RKO (cell line): ENCODE data around the gene ABCA1.

Experiments used
- DNase-seq: peaks from one replicate; pipeline ENCODE4 v3.0.0-alpha.2; 2016; ENCODE audit warnings: low spot score

ABCA1 gene

GRCh38 chr9:104842698-104843097 is 85.3 kb downstream of the ABCA1 start:
- no peak for DNase-seq

- no peak for DNase-seq
Observed at GRCh38 chr9:104841601-104842141, 86.3 kb downstream of the ABCA1 start.

GRCh38 chr9:104838958-104839357 is 89.0 kb downstream of the ABCA1 start:
- DNase-seq, result no peak

DNA sequence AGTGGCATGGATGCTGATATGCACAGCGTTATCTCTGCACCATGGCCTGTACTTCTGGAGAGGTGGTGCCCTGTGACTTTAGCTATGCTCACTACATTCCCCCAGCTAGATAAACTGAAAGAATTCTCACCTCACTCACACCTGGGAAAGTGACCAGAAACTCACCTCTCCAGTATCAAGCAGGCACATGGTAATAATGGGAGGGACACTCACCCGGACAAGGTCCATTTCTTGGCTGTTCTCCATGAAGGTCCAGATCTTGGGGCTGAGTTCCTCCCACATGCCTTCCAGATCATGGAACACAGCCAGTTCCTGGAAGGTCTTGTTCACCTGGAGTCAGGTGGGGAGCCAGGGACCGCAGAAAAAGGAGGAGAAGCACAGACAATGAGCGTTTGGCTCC is 91.2 kb downstream of the ABCA1 start:
- DNase-seq, result no peak

- no peak for DNase-seq
Observed at GRCh38 chr9:104836235-104836634, 91.7 kb downstream of the ABCA1 start.

DNA sequence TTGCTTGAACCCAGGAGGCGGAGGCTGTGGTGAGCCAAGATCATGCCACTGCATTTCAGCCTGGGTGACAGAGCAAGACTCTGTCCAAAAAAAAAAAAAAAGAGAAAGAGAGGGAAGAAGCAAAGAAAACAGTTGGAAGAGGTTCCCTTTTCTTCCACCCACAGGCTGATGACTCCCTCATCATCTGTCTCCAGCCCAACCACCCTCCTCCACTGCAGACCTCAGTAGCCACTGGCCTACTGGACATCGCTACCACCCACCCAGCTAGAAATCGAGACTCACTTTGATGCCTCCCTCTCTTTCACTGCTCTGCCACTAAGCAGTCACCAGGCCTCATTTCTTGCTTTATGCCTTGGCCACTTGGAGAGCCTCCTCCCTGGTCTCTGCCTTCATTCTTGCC is 92.8 kb downstream of the ABCA1 start:
- no peak for DNase-seq

DNA sequence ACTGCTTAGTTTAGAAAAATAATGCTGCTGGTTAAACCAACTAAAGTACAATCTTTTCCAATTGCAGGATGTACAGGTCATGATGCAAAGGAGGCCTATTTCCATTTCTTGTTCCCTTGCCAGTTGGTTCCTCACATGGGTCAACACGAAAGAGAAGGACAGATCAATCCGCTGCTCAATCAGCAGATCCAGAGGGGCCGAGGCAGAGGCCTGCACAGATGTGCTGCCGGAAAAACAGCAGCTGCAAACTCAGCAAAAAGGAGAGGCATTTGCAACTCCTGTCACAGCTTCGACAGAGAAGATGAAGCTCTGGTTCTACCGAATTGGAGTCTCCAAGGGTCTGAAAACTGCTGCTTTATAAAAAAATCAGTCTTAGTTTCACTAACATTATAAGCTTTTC is 94.3 kb downstream of the ABCA1 start:
- no peak for DNase-seq

DNA sequence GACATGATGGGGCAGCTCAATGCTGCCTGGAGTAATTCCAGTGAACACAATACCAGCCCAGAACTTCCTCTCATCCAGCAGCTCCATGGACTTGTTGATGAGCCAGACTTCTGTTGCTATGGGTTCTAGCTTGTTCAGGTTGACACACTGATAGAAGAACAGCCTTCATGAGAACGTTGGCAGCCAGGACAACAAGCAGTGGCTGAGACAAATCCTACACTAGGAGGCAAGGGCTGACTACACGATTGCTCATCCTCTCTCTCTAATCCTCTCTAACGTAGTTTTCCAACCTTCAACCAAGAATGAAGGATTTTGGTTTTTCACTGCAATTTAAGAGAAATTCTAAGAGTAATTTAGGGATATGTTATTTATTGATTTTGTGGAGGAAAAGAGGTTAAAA is 96.3 kb downstream of the ABCA1 start:
- peak; percentile 52 for DNase-seq

DNA sequence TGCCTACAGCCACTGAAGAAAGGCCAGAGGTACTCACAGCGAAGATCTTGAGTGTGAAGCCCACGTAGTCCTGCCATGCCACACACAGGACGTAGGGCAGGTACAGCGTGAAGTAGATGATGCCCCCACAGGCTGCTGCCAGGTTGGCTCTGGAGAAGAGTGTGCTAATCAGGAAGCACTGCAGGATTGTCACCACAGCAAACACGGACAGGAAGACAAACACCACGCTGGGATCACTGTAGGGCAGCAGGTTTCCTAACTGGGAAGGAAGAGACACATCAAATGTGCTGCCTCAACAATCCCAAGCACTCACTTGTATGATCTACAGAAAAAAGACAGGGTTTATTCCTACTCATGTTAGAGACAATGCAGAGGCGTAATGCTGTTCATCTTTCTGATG is 101.0 kb downstream of the ABCA1 start:
- DNase-seq, result no peak

DNA sequence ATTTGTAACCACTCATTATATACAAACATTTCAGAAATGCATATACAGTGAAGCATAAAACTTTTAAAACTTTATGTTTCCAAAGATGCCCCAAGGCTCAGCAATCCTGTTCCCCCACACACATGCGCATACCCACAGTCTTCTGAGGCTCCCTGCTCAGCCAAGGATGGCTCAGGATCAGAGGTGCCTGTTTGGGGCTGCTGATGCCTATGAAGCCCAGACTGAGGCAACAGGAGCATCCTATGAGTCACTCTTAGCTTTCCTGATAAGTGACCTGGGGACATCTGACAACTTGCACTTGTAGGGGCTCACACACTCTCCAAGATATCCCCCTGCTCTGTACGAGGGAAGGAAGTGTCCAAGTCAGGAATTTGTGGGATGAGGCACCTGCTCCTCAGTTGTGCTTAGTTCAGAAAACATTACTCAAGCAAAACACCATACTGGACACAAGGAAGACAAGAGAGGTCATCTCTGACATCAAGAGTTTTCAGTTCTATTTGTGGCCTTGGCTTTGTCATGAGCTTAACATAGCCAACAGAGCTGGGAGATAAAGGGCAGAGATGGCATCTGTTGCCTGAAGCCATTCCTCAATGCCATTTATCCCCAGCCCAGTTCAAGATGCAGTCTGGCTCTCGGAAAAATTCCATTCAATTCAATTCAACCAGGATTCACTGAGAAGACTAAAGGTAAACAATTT is 101.7 kb downstream of the ABCA1 start:
- DNase-seq, result peak; percentile 10

DNA sequence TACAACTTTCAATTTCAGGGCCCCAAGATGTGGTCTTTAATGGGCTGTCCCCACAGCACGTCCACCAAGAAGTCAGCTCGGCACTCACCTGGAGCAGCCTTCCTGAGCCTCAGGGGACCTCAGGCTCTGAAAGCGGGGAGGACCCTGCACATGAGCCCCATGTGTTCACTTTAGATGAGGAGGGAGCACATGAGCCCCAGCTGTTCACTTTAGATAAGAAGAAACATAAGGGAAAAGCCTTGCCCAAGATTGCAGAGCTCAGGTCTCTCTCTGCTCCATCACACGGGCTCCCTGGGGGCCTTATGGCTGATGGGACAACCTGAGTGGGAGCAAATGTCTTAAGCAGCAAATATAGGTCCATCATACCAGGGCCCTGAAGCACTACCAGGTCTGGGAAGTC is 107.6 kb downstream of the ABCA1 start:
- DNase-seq, result no peak

DNA sequence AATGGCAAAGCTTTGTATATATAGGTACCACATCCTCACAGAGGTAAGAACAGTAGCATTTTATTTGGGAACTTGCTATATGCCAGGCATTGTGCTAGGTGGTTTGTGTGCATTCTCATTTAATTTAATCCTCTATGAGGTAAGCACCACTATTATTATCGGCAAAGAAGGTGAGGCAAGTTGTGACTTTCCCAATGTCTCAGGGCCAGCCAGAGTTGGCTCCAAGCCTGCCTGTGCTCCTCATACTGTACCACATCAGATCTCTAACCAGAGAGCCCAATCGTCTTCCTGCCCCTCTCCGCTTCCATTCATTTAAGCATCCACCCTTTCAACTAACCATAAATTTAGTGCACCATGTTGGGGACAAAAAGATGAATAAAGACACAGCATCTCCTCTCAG is 108.9 kb downstream of the ABCA1 start:
- no peak for DNase-seq

DNA sequence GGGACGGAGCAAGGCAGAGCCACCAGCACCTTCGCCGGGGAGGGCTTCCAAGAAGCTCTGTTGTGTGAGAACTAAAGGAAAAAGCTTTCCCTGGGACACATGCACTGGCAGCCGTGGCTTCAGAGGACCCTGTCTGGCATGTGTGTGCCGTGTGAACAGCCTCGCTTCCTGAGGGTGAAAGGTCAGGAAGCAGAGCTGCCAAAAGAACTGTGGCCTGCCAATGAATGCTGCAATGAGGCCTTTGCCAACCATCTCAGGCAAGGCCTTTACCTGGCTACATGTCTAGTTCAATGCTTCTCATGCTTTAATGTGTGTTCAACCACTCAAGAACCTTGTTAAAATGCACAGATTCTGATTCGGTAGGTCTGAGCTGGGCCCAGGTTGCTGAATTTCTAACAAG is 110.5 kb downstream of the ABCA1 start:
- DNase-seq, result no peak

DNA sequence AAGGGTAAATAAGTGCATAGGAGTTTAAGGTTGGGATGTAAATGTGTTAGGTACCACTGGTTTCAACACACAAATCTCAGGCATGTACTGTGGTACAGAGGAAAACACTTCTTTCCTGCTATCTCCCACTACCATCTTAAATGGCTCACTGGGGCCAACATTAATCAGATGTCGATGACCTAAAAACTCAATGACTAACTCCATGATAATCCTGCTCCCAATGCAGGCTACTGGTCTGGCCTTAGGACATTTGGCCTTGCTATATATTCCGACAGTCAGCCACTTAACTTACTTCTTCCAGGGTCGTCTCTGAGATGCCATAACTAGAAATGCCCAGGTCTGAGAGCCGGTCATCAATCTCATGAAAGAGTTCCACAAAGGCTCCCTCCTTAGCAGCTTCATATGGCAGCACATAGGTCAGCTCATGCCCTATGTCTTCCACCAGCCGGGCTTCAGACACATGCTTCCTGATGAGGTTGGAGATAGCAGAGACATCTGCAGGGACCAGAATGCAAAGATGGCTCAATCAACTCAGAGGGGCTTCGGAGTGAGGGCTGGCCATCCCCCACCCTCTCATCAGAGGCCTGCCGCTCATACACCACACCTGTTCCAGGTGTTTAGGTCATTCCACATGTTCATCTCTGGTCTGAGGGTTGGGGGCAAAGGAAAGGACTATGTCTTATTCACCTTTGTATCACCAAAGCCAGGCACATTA is 111.9 kb downstream of the ABCA1 start:
- DNase-seq, result no peak

GRCh38 chr9:104810421-104811339 is 117.3 kb downstream of the ABCA1 start:
- no peak for DNase-seq

GRCh38 chr9:104808035-104808614 is 119.8 kb downstream of the ABCA1 start:
- DNase-seq, result peak; percentile 16

DNA sequence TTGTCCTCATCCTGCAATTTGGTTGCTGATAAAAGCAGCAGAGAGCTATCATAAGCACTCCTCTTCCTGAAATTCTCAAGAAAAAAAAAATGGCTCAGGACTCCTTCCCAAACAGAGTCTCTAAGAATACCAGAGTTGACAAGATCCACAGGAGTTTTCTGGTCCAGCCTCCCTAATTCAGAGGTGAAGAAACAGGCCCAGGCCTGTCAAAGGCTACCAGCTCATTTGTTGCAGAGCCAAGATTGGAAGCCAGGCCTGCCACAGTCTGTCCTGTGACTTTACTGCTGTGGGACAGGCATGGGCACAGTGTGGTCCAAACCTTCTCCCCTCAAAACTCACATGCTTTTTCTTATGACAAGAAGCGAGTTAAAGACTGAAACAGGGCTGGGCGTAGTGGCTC is 122.5 kb downstream of the ABCA1 start:
- DNase-seq, result no peak

- no peak for DNase-seq
Observed at GRCh38 chr9:104802906-104803305, 125.0 kb downstream of the ABCA1 start.

DNA sequence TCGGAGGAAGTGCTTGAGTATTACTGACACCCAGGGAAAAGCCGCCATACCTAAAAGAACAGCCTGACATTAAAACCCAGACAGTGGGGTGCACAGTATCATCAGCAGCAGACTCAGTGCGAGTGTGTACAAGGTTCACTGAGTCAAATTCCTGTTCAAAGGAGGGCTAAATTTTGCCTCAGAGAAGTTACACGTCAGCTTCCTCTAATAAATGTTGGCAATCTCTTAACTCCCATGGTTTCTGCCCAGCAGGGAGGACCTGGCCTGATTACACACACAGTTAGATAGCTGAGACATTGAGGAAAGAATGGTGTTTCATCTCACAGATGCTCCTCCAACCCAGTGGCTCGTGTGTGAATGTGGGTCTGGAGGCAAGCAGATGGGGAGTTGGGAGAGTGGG is 125.8 kb downstream of the ABCA1 start:
- DNase-seq, result no peak

DNA sequence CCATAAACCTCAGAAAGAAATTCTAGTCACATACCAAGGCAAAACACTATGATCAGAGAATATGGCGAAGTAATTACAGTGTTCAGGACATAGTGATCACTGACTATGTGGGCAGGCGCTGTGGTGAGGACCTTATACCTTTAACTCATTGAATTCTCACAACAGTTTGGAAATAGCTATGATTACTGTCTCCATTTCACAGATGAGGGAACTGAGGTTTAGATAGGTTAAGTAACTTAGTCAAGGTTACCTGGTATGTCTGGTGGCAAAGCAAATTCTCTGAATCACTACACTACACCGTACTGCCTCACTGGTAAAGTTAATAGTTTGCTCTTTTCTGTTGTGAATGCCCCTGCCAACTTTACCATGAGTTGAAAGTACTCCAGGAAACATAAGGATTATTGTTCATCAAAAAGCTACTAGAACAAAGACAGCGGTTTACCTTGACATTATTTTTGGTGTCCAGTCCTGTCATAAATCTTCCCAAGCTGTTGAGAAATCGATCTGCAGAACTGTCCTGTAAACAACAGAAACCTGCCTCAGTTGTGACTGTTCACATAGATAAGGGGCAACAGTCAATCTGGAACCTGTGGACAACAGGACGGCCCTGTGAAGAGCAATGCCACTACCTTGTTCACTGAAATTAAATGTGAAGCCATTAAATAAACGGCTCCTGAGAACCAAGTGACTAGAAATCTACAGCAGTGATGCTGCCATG is 127.7 kb downstream of the ABCA1 start:
- no peak for DNase-seq

GRCh38 chr9:104798209-104798995 is 129.6 kb downstream of the ABCA1 start:
- no peak for DNase-seq
